Natural killer cell treated with Interleukin-12 subunit alpha and Interleukin-12 subunit beta and Interleukin-15 and Interleukin-18, amount 100 ng/mL, for 72 hours (primary cell): ENCODE results near the gene TOB1. TPM values are rescaled to one million over a fixed set of nuclear protein-coding genes. Genes with fewer than 3 reads are reported as not detected.
"Not testable (repeated sequence)": the region's sequence is repeated elsewhere in the genome, so short reads cannot be mapped to it uniquely, and the experiment has no call there.

Experiments
- ATAC-seq, 2 donors: fragments of 150-1000 bp; cut with Tn5 transposase in 1 of 2; sonication (Bioruptor Pico), chemical (Tn5 transposase) in 1 of 2; 2 replicates each; pipeline ENCODE4 v1.10.0; 2021
- DNase-seq: peaks from one replicate; pipeline ENCODE4 v3.0.0; 2022; ENCODE audit warnings: low spot score
- H3K27ac Mint-ChIP-seq, 2 donors: 1 replicate in 1 of 2; 2 replicates in 1 of 2; pipeline ENCODE4 v1.8.0; 2022; ENCODE audit warnings: mixed read lengths in 2 of 2, mild to moderate bottlenecking in 1 of 2, moderate library complexity in 1 of 2
- H3K27me3 Mint-ChIP-seq, 2 donors: 1 replicate in 1 of 2; 2 replicates in 1 of 2; pipeline ENCODE4 v1.8.0; 2022; ENCODE audit warnings: mixed read lengths in 2 of 2
- H3K36me3 Mint-ChIP-seq: one replicate; pipeline ENCODE4 v1.8.0; 2022; ENCODE audit warnings: mixed read lengths
- H3K4me1 Mint-ChIP-seq, 2 donors: 1 replicate in 1 of 2; 2 replicates in 1 of 2; pipeline ENCODE4 v1.8.0; 2022; ENCODE audit warnings: low read depth in 2 of 2, mixed read lengths in 2 of 2, mild to moderate bottlenecking in 1 of 2
- H3K4me3 Mint-ChIP-seq: one replicate; pipeline ENCODE4 v1.8.0; 2022; ENCODE audit warnings: mixed read lengths
- H3K9me3 Mint-ChIP-seq: 2 replicates; pipeline ENCODE4 v1.8.0; 2022; ENCODE audit warnings: mixed read lengths
- total RNA-seq, 2 donors: library from RNA; stranded (reverse); gene quantifications; one replicate each; pipeline ENCODE4 v1.2.3, GENCODE V29; 2022

TOB1 gene
- total RNA-seq, 2 donors from 2014 or later: 12.1 to 30.7 TPM

- Mint-ChIP-seq H3K36me3 (peaks cover 5% of the 10 kb centered on the region), H3K4me1 (peaks cover 38 to 49% of the 10 kb centered on the region in 2 donors), H3K27ac (peak overlapping the region in 1 of 2 donors; percentile 92), H3K27me3 (peaks cover 3 to 5% of the 10 kb centered on the region in 2 donors), H3K4me3 (peak overlapping the region; percentile 92), H3K9me3 (no peaks in the 10 kb centered on the region)
- ATAC-seq (no peak), DNase-seq (no peak)
Observed at GRCh38 chr17:50868602-50869001, 2.4 kb upstream of the TOB1 start.

DNA sequence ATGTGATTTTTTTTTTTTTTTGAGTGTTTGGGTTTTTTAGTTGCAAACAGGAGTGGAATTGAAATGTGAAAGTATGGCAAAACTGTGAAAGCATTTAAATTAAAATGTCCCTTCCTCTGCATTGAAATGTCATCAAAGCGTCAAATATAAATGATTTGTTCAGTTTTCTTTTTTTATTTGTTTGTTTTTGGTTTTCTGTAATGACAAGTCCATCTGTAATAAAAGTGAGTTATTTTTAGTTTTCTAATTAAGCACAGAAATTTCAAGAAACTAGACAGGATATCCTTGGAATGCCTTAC lies 1.9 kb upstream of the TOB1 start:
- Mint-ChIP-seq H3K27me3 (peaks cover 0 to 5% of the 10 kb centered on the region in 2 donors), H3K9me3 (no peaks in the 10 kb centered on the region), H3K36me3 (peaks cover 8% of the 10 kb centered on the region), H3K4me3 (peak overlapping the region; percentile 92), H3K4me1 (peaks cover 37 to 50% of the 10 kb centered on the region in 2 donors), H3K27ac (peak overlapping the region; percentile 89 to 92)
- no peak for DNase-seq
- no peak for ATAC-seq

- DNase-seq (peak; percentile 84), ATAC-seq (peak; percentile 40 to 45)
- Mint-ChIP-seq H3K36me3 (peaks cover 12% of the 10 kb centered on the region), H3K27ac (peak overlapping the region; percentile 89 to 92), H3K27me3 (peaks cover 0 to 5% of the 10 kb centered on the region in 2 donors), H3K4me1 (peaks cover 39 to 54% of the 10 kb centered on the region in 2 donors), H3K9me3 (no peaks in the 10 kb centered on the region), H3K4me3 (peak overlapping the region; percentile 92)
Observed at GRCh38 chr17:50867363-50868139, 1.4 kb upstream of the TOB1 start.

GRCh38 chr17:50866950-50867362 lies 802 bp upstream of the TOB1 start:
- ATAC-seq (peak; percentile 8 to 25), DNase-seq (peak; percentile 68)
- Mint-ChIP-seq H3K27ac (peak overlapping the region; percentile 89 to 92), H3K4me1 (peaks cover 37 to 55% of the 10 kb centered on the region in 2 donors), H3K4me3 (peak overlapping the region; percentile 92), H3K27me3 (peaks cover 0 to 5% of the 10 kb centered on the region in 2 donors), H3K9me3 (no peaks in the 10 kb centered on the region), H3K36me3 (peaks cover 12% of the 10 kb centered on the region)

DNA sequence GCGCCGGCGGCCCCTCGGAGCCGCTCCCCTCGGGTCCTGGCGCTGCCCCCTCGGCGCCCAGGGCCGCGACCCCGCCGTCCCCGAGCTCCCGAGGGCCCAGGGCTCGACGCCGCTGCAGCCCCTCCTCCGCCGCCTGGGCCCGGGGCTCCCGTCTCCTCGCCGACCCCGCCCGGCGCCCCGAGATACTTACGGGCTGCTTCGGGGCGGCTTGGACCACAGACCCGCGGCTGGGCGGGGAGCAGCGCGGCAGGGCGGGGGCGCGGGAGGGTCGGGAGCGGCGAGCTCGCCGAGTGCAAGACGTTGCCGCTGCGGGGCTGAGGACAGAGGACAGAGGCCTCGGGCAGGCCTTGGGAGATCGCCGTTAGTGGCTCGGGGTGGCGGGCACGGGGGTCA lies 290 bp downstream of the TOB1 start:
- peaks cover 0 to 3% of the 10 kb centered on the region in 2 donors for H3K27me3 Mint-ChIP-seq
- ATAC-seq (no peak), DNase-seq (no peak)
- H3K4me3 Mint-ChIP-seq: peak overlapping the region; percentile 99
- peaks cover 12% of the 10 kb centered on the region for H3K36me3 Mint-ChIP-seq
- H3K4me1 Mint-ChIP-seq: peaks cover 30 to 48% of the 10 kb centered on the region in 2 donors
- no peak overlapping the region for H3K27ac Mint-ChIP-seq
- no peaks in the 10 kb centered on the region for H3K9me3 Mint-ChIP-seq

GRCh38 chr17:50865060-50865867 lies 890 bp downstream of the TOB1 start:
- Mint-ChIP-seq H3K36me3 (peaks cover 12% of the 10 kb centered on the region), H3K4me3 (peak overlapping the region; percentile 99), H3K27ac (peak overlapping the region; percentile 89 to 95), H3K4me1 (peaks cover 30 to 48% of the 10 kb centered on the region in 2 donors), H3K9me3 (no peaks in the 10 kb centered on the region), H3K27me3 (peaks cover 0 to 3% of the 10 kb centered on the region in 2 donors)
- ATAC-seq: peak; percentile 2 to 8
- peak; percentile 71 for DNase-seq

DNA sequence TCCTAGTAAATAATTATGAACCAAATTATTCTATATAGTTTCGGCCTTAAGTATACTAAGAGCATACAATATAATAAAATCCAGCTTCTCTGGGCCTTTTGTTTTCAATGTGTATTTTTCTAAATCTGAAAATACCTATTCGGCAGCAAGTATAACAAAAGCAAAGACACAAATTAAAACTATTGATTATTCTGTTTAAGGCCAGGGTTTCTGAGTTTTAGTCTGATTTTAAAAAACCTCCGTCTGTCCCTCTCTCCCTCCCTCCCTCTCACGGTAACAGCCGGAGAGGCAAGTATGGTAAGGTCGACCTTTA lies 1.5 kb downstream of the TOB1 start:
- H3K27ac Mint-ChIP-seq: peak overlapping the region; percentile 89 to 95
- H3K4me1 Mint-ChIP-seq: peaks cover 30 to 48% of the 10 kb centered on the region in 2 donors
- ATAC-seq (no peak), DNase-seq (no peak)
- no peaks in the 10 kb centered on the region for H3K9me3 Mint-ChIP-seq
- H3K27me3 Mint-ChIP-seq: peaks cover 0 to 3% of the 10 kb centered on the region in 2 donors
- H3K36me3 Mint-ChIP-seq: peaks cover 12% of the 10 kb centered on the region
- H3K4me3 Mint-ChIP-seq: peak overlapping the region; percentile 99

DNA sequence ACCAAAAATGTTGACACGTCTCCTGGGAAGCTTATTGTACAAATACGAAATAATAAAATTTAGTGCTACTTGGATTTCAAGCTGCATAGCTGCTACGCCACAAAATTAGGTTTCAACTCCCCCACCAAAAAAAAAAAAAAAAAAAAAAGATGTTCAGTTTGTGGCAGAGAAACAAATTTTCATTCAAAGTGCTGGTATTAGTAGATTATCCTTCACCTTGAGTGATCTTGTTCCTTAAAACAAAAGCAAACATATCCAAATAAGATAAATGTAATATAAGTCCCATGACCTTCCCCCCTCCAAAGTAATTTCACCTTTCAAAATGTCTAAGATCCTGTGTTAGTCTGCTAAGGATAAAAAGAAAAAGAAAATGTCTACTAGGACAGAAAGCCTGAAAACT lies 2.2 kb downstream of the TOB1 start:
- H3K36me3 Mint-ChIP-seq: peaks cover 12% of the 10 kb centered on the region
- peak overlapping the region; percentile 89 to 95 for H3K27ac Mint-ChIP-seq

GRCh38 chr17:50863221-50863843 lies 2.8 kb downstream of the TOB1 start:
- peaks cover 30 to 44% of the 10 kb centered on the region in 2 donors for H3K4me1 Mint-ChIP-seq
- peak overlapping the region in 1 of 2 donors; percentile 89 for H3K27ac Mint-ChIP-seq
- DNase-seq (no peak), ATAC-seq (no peak)
- peaks cover 0 to 3% of the 10 kb centered on the region in 2 donors for H3K27me3 Mint-ChIP-seq
- peaks cover 12% of the 10 kb centered on the region for H3K36me3 Mint-ChIP-seq
- peak overlapping the region; percentile 99 for H3K4me3 Mint-ChIP-seq
- no peaks in the 10 kb centered on the region for H3K9me3 Mint-ChIP-seq

More for the DNA sequence above, 2.2 kb downstream of the TOB1 start:
- Mint-ChIP-seq H3K4me1 (peaks cover 30 to 48% of the 10 kb centered on the region in 2 donors), H3K27me3 (peaks cover 0 to 3% of the 10 kb centered on the region in 2 donors), H3K9me3 (no peaks in the 10 kb centered on the region), H3K4me3 (peak overlapping the region; percentile 99)
- DNase-seq: no peak
- ATAC-seq: no peak

DNA sequence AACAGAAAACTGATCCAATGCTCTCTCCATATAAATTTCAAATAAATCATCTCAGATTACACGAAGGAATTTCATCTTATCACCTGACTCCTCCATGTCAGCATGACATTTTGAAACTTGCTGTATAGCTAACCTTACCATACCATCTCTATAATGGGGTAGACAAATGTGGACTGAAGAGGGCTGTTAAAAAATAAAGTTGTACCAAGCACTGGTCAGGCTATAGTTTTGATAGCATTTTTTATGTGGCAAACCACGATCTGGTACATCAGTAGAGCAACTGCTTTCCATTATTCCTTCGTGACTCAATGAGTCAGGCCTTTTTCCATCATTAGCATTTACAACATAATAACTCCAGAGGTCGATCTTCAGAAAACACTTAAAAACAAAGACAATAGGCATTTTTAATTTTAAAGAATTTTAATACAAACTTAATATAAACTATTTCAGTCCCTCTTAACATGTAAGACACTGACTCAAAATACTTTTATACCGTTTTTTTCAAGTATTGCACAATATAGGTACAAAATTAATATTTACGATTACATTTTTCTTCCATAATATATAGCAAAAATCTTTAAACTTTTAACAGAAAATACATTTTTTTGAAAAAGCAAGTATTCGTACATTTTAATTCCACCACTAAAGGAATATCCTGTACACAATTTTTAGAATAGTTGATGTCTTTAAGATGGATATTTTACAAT lies 4.2 kb downstream of the TOB1 start:
- ATAC-seq: no peak

GRCh38 chr17:50861334-50861676 lies 4.8 kb downstream of the TOB1 start:
- DNase-seq (no peak), ATAC-seq (no peak)
- H3K27ac Mint-ChIP-seq: peak overlapping the region in 1 of 2 donors; percentile 3
- H3K27me3 Mint-ChIP-seq: peaks cover 0 to 5% of the 10 kb centered on the region in 2 donors
- H3K4me1 Mint-ChIP-seq: peaks cover 14 to 31% of the 10 kb centered on the region in 2 donors
- H3K36me3 Mint-ChIP-seq: peaks cover 12% of the 10 kb centered on the region
- no peaks in the 10 kb centered on the region for H3K9me3 Mint-ChIP-seq
- H3K4me3 Mint-ChIP-seq: no peak overlapping the region

More for the DNA sequence above, 4.2 kb downstream of the TOB1 start:
- H3K4me1 Mint-ChIP-seq: peaks cover 18 to 32% of the 10 kb centered on the region in 2 donors
- H3K36me3 Mint-ChIP-seq: peaks cover 12% of the 10 kb centered on the region
- H3K4me3 Mint-ChIP-seq: no peak overlapping the region
- DNase-seq: no peak
- H3K9me3 Mint-ChIP-seq: no peaks in the 10 kb centered on the region
- H3K27ac Mint-ChIP-seq: peak overlapping the region in 1 of 2 donors; percentile 3
- H3K27me3 Mint-ChIP-seq: peaks cover 0 to 5% of the 10 kb centered on the region in 2 donors

- not testable (repeated sequence) for ATAC-seq, H3K27me3 Mint-ChIP-seq, H3K4me3 Mint-ChIP-seq, H3K9me3 Mint-ChIP-seq, H3K36me3 Mint-ChIP-seq, H3K27ac Mint-ChIP-seq, DNase-seq
- H3K4me1 Mint-ChIP-seq: peaks cover 8 to 24% of the 10 kb centered on the region in 2 donors
Observed at GRCh38 chr17:50859727-50860126, 6.4 kb downstream of the TOB1 start.

GRCh38 chr17:50858486-50859225 lies 7.5 kb downstream of the TOB1 start:
- DNase-seq: no peak
- H3K27ac Mint-ChIP-seq: no peak overlapping the region
- ATAC-seq: no peak
- no peaks in the 10 kb centered on the region for H3K9me3 Mint-ChIP-seq
- H3K4me3 Mint-ChIP-seq: no peak overlapping the region
- H3K36me3 Mint-ChIP-seq: peaks cover 7% of the 10 kb centered on the region
- peaks cover 0 to 7% of the 10 kb centered on the region in 2 donors for H3K27me3 Mint-ChIP-seq
- H3K4me1 Mint-ChIP-seq: peaks cover 8 to 13% of the 10 kb centered on the region in 2 donors
